ENCODE data around the gene IDH2. TPM values are rescaled to one million over a fixed set of nuclear protein-coding genes. Genes with fewer than 3 reads are reported as not detected.

Gene IDH2
- total RNA-seq, 3 donors from 2014 or later (not counting 1 experiment from before 2014, with no cell fraction given) = 72.3 to 91.5 (median 81.0) TPM

DNA sequence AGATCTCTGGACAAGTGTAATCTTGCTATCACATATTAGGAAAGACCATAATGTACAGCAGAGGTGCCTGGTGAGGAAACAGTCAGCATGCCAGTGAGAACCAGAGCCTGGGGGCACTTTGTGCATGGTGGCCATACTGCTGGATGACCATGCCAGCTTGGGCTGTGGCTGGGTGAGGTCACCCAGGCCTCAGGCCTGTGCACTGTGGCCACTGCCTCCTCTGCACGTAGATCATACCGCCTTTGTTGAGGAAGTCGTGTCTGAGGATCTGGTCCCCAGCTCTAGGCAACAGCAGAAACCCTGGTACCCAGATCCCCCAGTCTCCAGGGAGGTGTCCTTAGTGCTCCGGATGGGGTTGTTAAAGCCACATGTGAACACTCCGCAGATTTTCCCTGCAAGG lies 62.3 kb downstream of the IDH2 start:
- TF ChIP-seq, protein P1, sequence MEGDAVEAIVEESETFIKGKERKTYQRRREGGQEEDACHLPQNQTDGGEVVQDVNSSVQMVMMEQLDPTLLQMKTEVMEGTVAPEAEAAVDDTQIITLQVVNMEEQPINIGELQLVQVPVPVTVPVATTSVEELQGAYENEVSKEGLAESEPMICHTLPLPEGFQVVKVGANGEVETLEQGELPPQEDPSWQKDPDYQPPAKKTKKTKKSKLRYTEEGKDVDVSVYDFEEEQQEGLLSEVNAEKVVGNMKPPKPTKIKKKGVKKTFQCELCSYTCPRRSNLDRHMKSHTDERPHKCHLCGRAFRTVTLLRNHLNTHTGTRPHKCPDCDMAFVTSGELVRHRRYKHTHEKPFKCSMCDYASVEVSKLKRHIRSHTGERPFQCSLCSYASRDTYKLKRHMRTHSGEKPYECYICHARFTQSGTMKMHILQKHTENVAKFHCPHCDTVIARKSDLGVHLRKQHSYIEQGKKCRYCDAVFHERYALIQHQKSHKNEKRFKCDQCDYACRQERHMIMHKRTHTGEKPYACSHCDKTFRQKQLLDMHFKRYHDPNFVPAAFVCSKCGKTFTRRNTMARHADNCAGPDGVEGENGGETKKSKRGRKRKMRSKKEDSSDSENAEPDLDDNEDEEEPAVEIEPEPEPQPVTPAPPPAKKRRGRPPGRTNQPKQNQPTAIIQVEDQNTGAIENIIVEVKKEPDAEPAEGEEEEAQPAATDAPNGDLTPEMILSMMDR (IDR thresholded peaks at IDR 0.05) = no peak
- H3K27ac Mint-ChIP-seq = peak overlapping the region; percentile 88 to 92
- H3K4me3 ChIP-seq (ENCODE audit: low read length) = no peak overlapping the region
- no peaks in the 10 kb centered on the region for H3K36me3 Mint-ChIP-seq
- peak overlapping the region; percentile 6 for H3K4me3 Mint-ChIP-seq
- no peaks in the 10 kb centered on the region for H3K9me3 ChIP-seq (ENCODE audit: control insufficient read depth, insufficient read depth, low read length)
- no peak for DNase-seq
- no peaks in the 10 kb centered on the region for H3K36me3 ChIP-seq (ENCODE audit: control insufficient read depth, insufficient read depth, low read length)
- 74% methylated on average over 5 of the region's 5 CpGs for WGBS (ENCODE audit: insufficient coverage)
- intact Hi-C loops (cut with micrococcal nuclease) = loop anchor here (2.0 to 10.0 kb wide), 6 partner anchors 19 to 365 kb away; partner anchors contain the start of genes CIB1 and GDPGP1
- no peaks in the 10 kb centered on the region for H3K27me3 Mint-ChIP-seq (ENCODE audit: low read depth in 2 of 2)
- no peaks in the 10 kb centered on the region for H3K27me3 ChIP-seq (ENCODE audit: control insufficient read depth, insufficient read depth, low read length)
- peaks cover 50% of the 10 kb centered on the region for H3K4me1 ChIP-seq (ENCODE audit: control insufficient read depth, insufficient read depth, low read length)
- H3K9me3 Mint-ChIP-seq = no peaks in the 10 kb centered on the region
- H3K27ac ChIP-seq (ENCODE audit: low read length) = no peak overlapping the region
- no peak for ATAC-seq
- peaks cover 60 to 68% of the 10 kb centered on the region in 2 donors for H3K4me1 Mint-ChIP-seq

DNA sequence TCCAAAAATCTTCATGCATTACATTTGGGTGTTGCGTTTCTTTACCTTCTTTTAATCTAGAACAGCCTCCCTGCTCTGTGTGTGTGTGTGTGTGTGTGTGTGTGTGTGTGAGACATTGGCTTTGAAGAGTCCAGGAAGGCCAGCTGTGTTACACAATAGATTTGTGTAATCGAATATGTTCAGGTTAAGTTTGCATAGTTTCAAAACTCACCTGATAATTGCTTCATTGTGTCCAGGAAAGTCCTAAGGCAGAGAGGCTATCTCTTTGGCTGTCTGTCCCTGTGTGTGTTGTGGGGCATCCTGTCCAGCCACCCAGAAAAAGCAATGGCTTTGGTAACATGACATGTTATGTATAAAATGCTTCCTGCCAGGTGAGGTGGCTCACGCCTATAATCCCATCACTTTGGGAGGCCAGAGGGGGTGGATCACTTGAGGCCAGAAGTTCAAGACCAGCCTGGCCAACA lies 63.6 kb downstream of the IDH2 start:
- Histone ChIP-seq H3K9me3 (ENCODE audit: control insufficient read depth, insufficient read depth, low read length) (no peaks in the 10 kb centered on the region), H3K27ac (ENCODE audit: low read length) (peak overlapping the region; percentile 30), H3K4me1 (ENCODE audit: control insufficient read depth, insufficient read depth, low read length) (peaks cover 60% of the 10 kb centered on the region), H3K4me3 (ENCODE audit: low read length) (no peak overlapping the region), H3K27me3 (ENCODE audit: control insufficient read depth, insufficient read depth, low read length) (no peaks in the 10 kb centered on the region), H3K36me3 (ENCODE audit: control insufficient read depth, insufficient read depth, low read length) (no peaks in the 10 kb centered on the region)
- H3K4me1 Mint-ChIP-seq = peaks cover 70 to 73% of the 10 kb centered on the region in 2 donors
- 81% methylated on average over 2 of the region's 3 CpGs for WGBS (ENCODE audit: insufficient coverage)
- DNase-seq (no peak), ATAC-seq (no peak)
- intact Hi-C loops (cut with micrococcal nuclease) = loop anchor here (1.0 to 10.0 kb wide), 7 partner anchors 20 to 366 kb away; partner anchors contain the start of genes CIB1 and GDPGP1
- no peaks in the 10 kb centered on the region for H3K36me3 Mint-ChIP-seq
- H3K9me3 Mint-ChIP-seq = no peaks in the 10 kb centered on the region
- TF ChIP-seq, protein P1 (IDR thresholded peaks at IDR 0.05) = no peak
- H3K27ac Mint-ChIP-seq = peak overlapping the region; percentile 88 to 92
- H3K27me3 Mint-ChIP-seq (ENCODE audit: low read depth in 2 of 2) = no peaks in the 10 kb centered on the region
- peak overlapping the region; percentile 65 for H3K4me3 Mint-ChIP-seq

DNA sequence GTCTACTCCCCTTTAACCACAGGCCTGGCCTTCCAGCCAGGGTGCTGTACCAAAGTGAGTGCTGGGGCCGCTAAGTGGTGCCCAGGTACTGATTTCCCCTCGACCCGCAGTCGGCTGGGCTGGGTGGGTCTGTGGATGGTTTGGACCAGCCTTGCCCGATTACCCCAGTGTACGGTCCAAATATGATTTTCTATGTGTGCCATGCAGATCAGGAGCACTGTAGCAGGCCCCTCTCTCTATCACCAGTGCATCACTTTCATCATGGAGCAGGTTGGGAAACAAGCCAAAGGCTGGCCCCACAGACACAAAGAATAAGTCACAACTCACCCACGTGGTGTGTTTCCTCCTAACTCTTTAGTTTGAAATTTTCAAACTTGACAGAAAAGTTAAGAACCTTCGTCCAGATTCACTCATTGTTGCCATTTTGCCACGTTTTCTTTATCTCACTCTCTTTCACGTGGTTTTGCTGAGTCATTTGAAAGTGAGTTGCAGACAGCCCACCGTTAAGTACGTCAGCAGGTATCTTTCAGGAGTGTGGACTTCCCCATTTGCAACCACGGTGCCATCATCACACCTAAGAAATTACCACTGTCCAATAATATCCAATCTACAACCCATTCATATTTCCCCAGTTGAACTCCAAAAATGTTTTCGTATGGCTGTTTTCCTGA lies 64.2 kb downstream of the IDH2 start:
- TF ChIP-seq, protein P1 (IDR thresholded peaks at IDR 0.05) = no peak
- Histone ChIP-seq H3K4me1 (ENCODE audit: control insufficient read depth, insufficient read depth, low read length) (peaks cover 65% of the 10 kb centered on the region), H3K27ac (ENCODE audit: low read length) (peak overlapping the region; percentile 30), H3K27me3 (ENCODE audit: control insufficient read depth, insufficient read depth, low read length) (no peaks in the 10 kb centered on the region), H3K4me3 (ENCODE audit: low read length) (no peak overlapping the region), H3K36me3 (ENCODE audit: control insufficient read depth, insufficient read depth, low read length) (no peaks in the 10 kb centered on the region), H3K9me3 (ENCODE audit: control insufficient read depth, insufficient read depth, low read length) (no peaks in the 10 kb centered on the region)
- peak overlapping the region; percentile 65 for H3K4me3 Mint-ChIP-seq
- H3K9me3 Mint-ChIP-seq = no peaks in the 10 kb centered on the region
- DNase-seq (peak; percentile 47 to 77), ATAC-seq (peak; percentile 53 to 71 (median 59))
- peak overlapping the region; percentile 88 to 92 for H3K27ac Mint-ChIP-seq
- no peaks in the 10 kb centered on the region for H3K27me3 Mint-ChIP-seq (ENCODE audit: low read depth in 2 of 2)
- intact Hi-C loops (cut with micrococcal nuclease) = loop anchor here (1.0 to 10.0 kb wide), 7 partner anchors 21 to 367 kb away; partner anchors contain the start of genes CIB1 and GDPGP1
- H3K36me3 Mint-ChIP-seq = no peaks in the 10 kb centered on the region
- H3K4me1 Mint-ChIP-seq = peaks cover 75% of the 10 kb centered on the region in 2 donors
- WGBS (ENCODE audit: insufficient coverage) = 52% methylated on average over 14 of the region's 14 CpGs
